HFFc6 (cell line): ENCODE results near the gene SLAMF7. TPM values are rescaled to one million over a fixed set of nuclear protein-coding genes. Genes with fewer than 3 reads are reported as not detected.
"Not testable (repeated sequence)": the region's sequence is repeated elsewhere in the genome, so short reads cannot be mapped to it uniquely, and the experiment has no call there.

Experiments
- DNase-seq: peaks from one replicate; pipeline ENCODE4 v3.0.0-alpha.2; 2018
- H3K27ac Mint-ChIP-seq: 2 replicates; pipeline ENCODE4 v1.8.0; 2020; ENCODE audit warnings: mild to moderate bottlenecking, mixed read lengths
- H3K27me3 Mint-ChIP-seq: 2 replicates; pipeline ENCODE4 v1.8.0; 2021; ENCODE audit warnings: mild to moderate bottlenecking, moderate library complexity, mixed read lengths; ENCODE audit not compliant: insufficient read depth
- H3K36me3 Mint-ChIP-seq: 2 replicates; pipeline ENCODE4 v1.8.0; 2021; ENCODE audit warnings: low read depth, mixed read lengths
- H3K4me1 Mint-ChIP-seq: 2 replicates; pipeline ENCODE4 v1.8.0; 2020; ENCODE audit warnings: low read depth, mixed read lengths
- H3K4me3 Mint-ChIP-seq: 2 replicates; pipeline ENCODE4 v1.8.0; 2020; ENCODE audit warnings: mild to moderate bottlenecking, moderate library complexity, mixed read lengths
- H3K9me3 Mint-ChIP-seq: 2 replicates; pipeline ENCODE4 v1.8.0; 2020; ENCODE audit warnings: mild to moderate bottlenecking, mixed read lengths
- total RNA-seq, 6 experiments: library from RNA; stranded (reverse); fragmentation: NEBNext Ultra II Directional; extraction: Animal tissue kit (Norgen Biotek cat#: 25700); gene quantifications; 2 replicates in 1 of 6; 3 replicates in 5 of 6; pipeline ENCODE4 v1.2.3, GENCODE V29; 2021
- TF ChIP-seq, protein P1 (sequence below): fragments of 200-600 bp; sonication (generic); IDR thresholded peaks from 2 replicates; pipeline ENCODE4 v1.5.0; 2021; ENCODE audit warnings: antibody characterized with exemption, mild to moderate bottlenecking

The SLAMF7 gene
- total RNA-seq, 6 experiments from 2014 or later = not detected

DNA sequence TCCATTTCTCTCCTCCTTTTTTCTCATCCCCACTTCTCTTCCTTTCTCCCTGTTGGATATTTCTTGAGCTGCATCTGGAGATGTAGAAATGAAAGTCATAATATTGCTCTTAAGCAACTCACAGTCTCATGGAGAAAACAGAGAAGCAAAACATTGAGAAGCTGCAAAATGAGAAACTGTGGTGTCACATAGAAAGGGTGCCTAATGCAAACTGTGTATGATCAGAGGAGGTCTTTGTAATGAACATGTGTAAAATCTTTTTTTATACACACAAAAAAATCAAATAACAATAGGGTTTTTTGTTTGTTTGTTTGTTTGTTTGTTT lies 11.8 kb upstream of the SLAMF7 start:
- peaks cover 7% of the 10 kb centered on the region for H3K27me3 Mint-ChIP-seq
- no peak overlapping the region for H3K27ac Mint-ChIP-seq
- no peak for DNase-seq
- TF ChIP-seq, protein P1, sequence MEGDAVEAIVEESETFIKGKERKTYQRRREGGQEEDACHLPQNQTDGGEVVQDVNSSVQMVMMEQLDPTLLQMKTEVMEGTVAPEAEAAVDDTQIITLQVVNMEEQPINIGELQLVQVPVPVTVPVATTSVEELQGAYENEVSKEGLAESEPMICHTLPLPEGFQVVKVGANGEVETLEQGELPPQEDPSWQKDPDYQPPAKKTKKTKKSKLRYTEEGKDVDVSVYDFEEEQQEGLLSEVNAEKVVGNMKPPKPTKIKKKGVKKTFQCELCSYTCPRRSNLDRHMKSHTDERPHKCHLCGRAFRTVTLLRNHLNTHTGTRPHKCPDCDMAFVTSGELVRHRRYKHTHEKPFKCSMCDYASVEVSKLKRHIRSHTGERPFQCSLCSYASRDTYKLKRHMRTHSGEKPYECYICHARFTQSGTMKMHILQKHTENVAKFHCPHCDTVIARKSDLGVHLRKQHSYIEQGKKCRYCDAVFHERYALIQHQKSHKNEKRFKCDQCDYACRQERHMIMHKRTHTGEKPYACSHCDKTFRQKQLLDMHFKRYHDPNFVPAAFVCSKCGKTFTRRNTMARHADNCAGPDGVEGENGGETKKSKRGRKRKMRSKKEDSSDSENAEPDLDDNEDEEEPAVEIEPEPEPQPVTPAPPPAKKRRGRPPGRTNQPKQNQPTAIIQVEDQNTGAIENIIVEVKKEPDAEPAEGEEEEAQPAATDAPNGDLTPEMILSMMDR = no peak
- H3K4me3 Mint-ChIP-seq = no peak overlapping the region
- no peaks in the 10 kb centered on the region for H3K9me3 Mint-ChIP-seq
- no peaks in the 10 kb centered on the region for H3K36me3 Mint-ChIP-seq
- no peaks in the 10 kb centered on the region for H3K4me1 Mint-ChIP-seq

DNA sequence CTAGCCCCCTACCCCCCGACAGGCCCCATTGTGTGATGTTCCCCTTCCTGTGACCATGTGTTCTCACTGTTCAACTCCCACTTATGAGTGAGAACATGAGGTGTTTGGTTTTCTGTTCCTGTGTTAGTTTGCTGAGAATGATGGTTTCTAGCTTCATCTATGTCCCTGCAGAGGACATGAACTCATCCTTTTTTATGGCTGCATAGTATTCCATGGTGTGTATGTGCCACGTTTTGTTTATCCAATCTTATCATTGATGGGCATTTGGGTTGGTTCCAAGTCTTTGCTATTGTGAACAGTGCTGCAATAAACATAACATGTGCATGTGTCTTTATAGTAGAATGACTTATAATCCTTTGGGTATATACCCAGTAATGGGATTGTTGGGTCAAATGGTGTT lies 7.5 kb upstream of the SLAMF7 start:
- DNase-seq, H3K4me3 Mint-ChIP-seq: not testable (repeated sequence)

DNA sequence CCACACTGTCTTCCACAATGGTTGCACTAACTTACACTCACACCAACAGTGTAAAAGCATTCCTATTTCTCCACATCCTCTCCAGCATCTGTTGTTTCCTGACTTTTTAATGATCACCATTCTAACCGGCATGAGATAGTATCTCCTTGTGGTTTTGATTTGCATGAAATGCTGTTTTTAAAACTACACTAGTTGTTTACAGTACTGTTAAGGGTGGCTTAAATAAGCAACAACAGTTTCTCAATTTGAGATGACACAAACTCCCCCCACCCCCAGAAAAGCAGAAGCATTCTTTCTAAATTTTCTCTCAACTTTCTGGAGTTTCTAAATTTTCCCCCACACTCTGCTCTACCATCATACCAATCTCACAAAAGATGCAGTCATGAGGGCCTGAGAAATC lies 7.1 kb upstream of the SLAMF7 start:
- Mint-ChIP-seq H3K4me3 (no peak overlapping the region), H3K36me3 (no peaks in the 10 kb centered on the region), H3K4me1 (no peaks in the 10 kb centered on the region), H3K27ac (no peak overlapping the region), H3K27me3 (peaks cover 4% of the 10 kb centered on the region; the same call in 1 of the 2 replicates), H3K9me3 (no peaks in the 10 kb centered on the region)
- DNase-seq = no peak
- TF ChIP-seq, protein P1 = no peak

More for the DNA sequence above, 7.5 kb upstream of the SLAMF7 start:
- not testable (repeated sequence) for H3K36me3 Mint-ChIP-seq, H3K9me3 Mint-ChIP-seq, H3K27ac Mint-ChIP-seq, H3K4me1 Mint-ChIP-seq, H3K27me3 Mint-ChIP-seq

- H3K36me3 Mint-ChIP-seq = no peaks in the 10 kb centered on the region
These were observed 5.1 kb upstream of the SLAMF7 start for GRCh38 chr1:160733898-160734297.

GRCh38 chr1:160734301-160734700 lies 4.7 kb upstream of the SLAMF7 start:
- TF ChIP-seq, protein P1 = no peak
- Mint-ChIP-seq H3K27ac (no peak overlapping the region), H3K27me3 (peaks cover 4% of the 10 kb centered on the region; the same call in 1 of the 2 replicates), H3K4me1 (no peaks in the 10 kb centered on the region), H3K36me3 (no peaks in the 10 kb centered on the region), H3K4me3 (no peak overlapping the region), H3K9me3 (no peaks in the 10 kb centered on the region)
- no peak for DNase-seq

More at GRCh38 chr1:160733898-160734297, 5.1 kb upstream of the SLAMF7 start:
- Mint-ChIP-seq H3K27ac (no peak overlapping the region), H3K4me3 (no peak overlapping the region), H3K27me3 (peaks cover 4% of the 10 kb centered on the region; the same call in 1 of the 2 replicates), H3K9me3 (no peaks in the 10 kb centered on the region), H3K4me1 (no peaks in the 10 kb centered on the region)
- DNase-seq = no peak
- TF ChIP-seq, protein P1 = no peak

GRCh38 chr1:160738271-160738670 lies 776 bp upstream of the SLAMF7 start:
- Mint-ChIP-seq H3K27me3 (peaks cover 12% of the 10 kb centered on the region), H3K4me1 (no peaks in the 10 kb centered on the region), H3K4me3 (no peak overlapping the region), H3K36me3 (no peaks in the 10 kb centered on the region), H3K9me3 (no peaks in the 10 kb centered on the region), H3K27ac (no peak overlapping the region)
- TF ChIP-seq, protein P1 = no peak
- DNase-seq = no peak
